GM12801 (cell line): ENCODE measurements around the gene LRRC27.

Experiments
- TF ChIP-seq, protein P1 (sequence below): IDR thresholded peaks from one replicate; pipeline ENCODE4 v1.5.1; 2011; ENCODE audit warnings: control low read depth; ENCODE audit not compliant: insufficient read length; ENCODE audit errors: extremely low read depth

LRRC27 gene

DNA sequence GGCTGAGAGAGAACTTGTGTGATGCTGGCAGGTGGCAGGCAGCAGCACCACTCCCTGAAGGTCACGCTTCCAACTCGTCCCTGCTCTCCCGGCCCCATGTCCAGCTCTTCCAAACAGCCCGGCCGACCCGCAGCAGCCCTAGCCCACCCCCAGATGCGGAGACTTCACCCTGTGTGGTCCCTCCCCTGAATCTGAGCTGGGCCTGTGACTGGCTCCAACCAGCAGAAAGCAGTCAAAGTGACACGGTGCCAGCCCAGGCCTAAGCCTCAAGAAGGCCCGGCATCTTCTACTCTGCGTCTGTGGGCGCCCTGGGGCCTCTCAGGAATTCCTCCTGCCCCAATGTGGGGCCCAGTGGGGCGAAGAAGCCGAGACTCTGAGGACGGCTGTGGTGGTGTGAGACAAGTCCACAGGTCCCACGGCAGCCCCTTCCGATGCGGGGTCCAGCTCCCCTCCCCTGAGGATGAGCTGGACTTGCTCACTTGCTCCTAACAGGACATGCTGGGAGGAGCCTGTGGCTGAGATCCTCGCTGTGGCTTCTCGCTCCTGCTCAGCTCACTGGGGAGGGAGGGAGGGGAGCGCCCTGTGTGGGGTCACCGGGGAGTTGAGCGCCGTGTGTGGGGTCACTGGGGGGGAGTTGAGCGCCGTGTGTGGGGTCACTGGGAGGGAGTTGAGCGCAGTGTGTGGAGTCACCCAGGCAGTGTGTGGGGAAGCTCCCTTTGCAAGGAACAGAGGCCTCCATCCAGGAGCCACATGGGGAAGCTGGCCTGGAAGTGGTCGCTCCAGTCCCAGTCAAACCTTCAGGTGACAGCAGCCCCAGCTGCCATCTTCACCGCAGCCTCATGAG, 33.7 kb upstream of the LRRC27 start:
- TF ChIP-seq, protein P1, sequence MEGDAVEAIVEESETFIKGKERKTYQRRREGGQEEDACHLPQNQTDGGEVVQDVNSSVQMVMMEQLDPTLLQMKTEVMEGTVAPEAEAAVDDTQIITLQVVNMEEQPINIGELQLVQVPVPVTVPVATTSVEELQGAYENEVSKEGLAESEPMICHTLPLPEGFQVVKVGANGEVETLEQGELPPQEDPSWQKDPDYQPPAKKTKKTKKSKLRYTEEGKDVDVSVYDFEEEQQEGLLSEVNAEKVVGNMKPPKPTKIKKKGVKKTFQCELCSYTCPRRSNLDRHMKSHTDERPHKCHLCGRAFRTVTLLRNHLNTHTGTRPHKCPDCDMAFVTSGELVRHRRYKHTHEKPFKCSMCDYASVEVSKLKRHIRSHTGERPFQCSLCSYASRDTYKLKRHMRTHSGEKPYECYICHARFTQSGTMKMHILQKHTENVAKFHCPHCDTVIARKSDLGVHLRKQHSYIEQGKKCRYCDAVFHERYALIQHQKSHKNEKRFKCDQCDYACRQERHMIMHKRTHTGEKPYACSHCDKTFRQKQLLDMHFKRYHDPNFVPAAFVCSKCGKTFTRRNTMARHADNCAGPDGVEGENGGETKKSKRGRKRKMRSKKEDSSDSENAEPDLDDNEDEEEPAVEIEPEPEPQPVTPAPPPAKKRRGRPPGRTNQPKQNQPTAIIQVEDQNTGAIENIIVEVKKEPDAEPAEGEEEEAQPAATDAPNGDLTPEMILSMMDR: no peak

DNA sequence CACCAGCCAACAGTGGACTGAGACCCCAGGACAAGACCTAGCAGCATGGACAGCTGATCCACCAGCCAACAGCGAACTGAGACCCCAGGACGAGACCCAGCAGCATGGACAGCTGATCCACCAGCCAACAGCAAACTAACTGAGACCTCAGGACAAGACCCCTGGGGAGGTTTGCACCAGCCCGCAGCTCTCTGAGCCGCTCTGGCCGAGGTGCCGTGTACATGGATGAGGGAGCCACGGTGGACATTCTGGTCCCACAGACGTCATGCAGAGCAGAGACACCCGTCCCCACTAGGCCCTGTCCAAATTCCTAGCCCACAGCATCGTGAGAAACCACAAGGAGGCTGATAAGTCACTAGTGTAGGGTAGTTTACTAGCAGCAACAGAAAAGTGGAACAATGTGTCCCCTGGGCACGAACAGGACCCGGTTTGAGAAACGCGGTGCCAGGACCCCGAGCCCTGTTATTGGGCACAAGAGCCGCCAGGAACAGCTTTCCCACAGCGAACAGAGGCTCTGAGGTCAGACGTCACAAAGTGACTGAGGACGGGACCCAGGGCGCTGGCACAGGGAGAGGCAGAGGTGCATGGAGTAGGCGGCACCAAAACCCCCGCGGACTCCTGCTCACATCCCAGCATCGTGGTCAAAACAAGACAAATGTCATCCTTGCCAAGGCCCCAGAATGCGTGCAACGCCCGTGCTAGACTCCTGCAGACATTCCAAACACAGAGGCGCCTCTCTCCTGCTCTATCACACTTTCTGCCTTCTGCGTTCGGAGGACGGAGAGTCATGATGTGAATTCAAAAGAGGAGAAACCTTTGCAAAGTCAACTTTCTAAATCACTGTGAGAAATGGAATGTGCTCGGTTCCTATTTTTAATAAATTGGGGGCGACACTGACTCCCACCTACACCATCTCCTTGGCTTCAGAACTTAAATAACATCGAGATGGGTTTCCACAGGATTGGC, 32.3 kb upstream of the LRRC27 start:
- TF ChIP-seq, protein P1: no peak

DNA sequence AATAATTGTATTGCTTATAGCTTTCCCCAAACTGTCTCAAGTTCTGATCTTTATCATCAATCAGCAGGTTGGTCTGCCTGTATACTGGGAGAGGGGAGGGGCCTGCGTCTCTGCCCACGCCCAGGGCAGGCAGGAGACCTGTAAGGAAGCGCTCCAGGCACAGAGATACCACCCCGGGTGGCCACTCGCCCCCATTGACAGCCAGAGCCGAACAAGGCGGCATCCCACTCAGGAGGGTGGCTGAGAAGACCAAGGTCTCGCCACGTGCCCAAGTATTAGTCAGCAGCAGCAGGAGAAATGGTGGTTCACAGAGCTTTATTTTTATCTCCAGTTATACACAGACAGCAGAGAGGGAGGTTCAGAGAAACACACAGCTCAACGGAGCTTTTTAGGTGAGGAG, 31.4 kb upstream of the LRRC27 start:
- TF ChIP-seq, protein P1: no peak

DNA sequence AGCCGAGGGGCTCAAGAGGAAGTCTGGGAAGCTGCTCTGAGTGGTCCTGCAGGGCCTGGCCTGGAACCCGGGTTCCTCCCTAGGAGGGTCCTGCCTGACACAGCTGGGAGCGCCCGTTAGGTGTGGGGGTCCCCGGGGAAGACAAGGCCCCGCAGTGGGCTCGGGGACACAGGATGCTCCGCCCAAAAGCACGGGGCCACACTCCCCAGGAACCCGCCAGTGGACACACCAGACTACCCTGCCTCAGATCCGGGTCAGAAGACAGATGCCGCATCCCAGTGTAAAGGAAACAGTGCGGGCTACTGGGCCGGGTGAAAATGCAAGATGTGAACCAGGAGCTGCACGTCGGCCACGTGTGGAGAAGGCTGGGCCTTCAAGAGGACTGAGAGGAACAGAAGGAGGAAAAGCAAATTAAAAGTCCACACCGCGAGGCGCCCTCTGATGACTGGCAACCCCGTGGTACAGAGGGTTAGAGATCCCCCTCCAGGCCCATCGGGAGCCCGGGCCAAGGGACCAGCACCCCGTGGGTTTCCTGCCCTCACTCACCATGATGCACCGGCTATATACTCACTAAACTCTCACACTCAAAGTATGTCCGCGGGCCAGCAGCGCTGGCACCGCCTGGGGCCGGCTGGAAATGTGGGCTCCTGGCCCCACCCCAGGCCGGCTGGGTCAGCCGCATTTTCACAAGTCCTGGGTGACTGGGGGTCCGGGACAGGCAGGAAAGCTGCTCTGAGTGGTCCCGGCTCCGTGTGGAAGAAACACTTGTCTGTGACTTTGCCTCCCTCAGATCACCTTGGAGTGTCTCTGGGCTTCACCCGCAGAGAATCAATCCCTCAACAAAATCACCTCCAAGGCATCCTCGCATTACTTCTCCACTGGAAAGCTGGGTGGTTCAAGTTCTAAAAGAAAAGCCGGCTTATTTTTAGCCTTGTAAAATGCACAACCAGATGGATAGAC, 30.3 kb upstream of the LRRC27 start:
- TF ChIP-seq, protein P1: no peak

DNA sequence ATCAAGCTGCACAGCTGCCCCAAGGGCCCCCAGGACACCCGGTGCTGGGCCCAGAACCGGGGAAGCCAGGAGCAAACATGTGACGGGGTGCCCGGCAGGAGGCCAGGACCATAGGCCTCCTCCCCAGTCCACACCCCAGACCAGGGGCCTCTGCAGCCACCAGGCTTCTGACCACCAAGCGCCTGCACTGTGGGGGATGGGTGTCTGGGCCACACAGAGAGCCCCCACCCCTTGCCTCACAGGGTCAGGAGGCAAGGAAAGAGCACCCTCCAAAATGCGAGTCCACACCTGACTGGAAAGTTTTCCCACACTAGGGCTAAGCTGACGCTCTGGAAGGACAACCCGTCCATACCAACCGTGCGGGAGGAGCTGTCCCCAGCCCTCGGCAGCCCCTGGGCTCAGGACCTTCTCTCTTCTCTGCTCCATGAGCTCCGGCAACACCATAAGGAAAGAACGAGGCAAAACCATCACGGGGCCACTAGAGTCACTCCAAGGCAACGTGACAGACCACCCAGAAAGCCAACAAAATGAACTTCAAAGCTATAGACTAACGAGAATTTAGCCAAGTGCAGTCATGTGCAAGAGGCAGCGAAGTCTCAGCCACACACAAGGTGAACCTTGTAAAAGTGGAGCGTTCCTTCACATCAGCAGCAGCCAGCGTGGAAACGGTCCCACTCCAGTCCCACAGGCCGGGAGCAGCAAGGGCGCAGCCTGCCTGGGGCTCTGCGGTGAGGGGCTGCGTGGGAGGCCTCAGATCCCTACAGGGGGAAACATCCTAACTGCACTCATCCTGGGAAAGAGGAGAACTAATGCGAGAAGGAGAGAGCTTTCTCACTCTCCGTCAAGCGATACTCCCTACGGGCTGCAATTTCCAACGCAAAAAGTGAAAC, 29.3 kb upstream of the LRRC27 start:
- TF ChIP-seq, protein P1: no peak

DNA sequence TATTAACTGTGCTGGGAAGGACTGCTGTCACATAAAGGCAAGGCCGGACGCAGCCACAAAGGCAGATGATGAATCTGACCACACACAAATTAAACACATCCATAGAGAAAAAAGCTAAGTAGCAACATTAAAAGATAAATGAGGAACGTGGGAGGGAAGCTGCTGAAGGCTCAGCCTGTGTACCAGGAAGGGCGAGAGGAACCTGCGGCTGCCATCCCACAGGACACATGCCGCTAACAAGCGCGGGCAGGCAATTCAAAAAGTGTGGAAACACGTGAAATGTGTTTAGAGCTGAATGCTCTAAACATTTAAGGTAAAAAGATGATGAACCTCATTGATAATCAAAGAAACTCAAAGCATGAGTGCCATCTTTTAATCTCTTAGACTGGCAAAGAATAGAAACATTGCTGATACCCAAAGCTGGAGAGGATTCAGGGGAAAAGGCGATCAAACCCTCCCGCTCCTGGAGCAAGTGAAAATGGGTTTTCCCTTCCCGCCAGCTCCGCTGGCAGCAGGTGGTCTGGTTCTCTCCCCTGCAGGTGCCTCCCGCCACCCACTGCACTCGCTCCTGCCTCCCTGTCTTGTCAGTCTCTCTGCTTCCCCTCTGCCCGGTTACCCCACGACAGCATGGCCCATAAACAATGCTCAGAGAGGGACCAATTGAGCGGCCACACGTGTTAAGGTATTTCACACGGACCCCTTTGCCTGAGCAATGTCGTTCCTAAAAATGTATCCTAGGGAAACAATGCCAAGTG, 28.5 kb upstream of the LRRC27 start:
- TF ChIP-seq, protein P1: no peak
